ENCODE measurements around the gene ADAMTS1.

The ADAMTS1 gene

GRCh38 chr21:26849428-26850115 is 4.4 kb upstream of the ADAMTS1 start:
- no peaks in the 10 kb centered on the region for H3K4me1 ChIP-seq (ENCODE audit: insufficient read depth, low read length, poor library complexity, severe bottlenecking)
- H3K9me2 ChIP-seq (replicated peaks; ENCODE audit: low read depth, low read length) = no peaks in the 10 kb centered on the region
- peak; percentile 61 for TF ChIP-seq CTCF (conservative IDR thresholded peaks at IDR 0.05; ENCODE audit: low read length)
- no peak for TF ChIP-seq EZH2phosphoT487 (IDR thresholded peaks at IDR 0.05; ENCODE audit: borderline replicate concordance)
- H3K4me2 ChIP-seq (ENCODE audit: low read depth, low read length, poor library complexity, severe bottlenecking) = no peak overlapping the region
- no peaks in the 10 kb centered on the region for H3K36me3 ChIP-seq (ENCODE audit: insufficient read depth, low read length)
- peaks cover 23% of the 10 kb centered on the region for H3K27me3 ChIP-seq (ENCODE audit: insufficient read depth, low read length, poor library complexity, severe bottlenecking)
- H3K79me2 ChIP-seq (ENCODE audit: insufficient read depth, low read length) = no peaks in the 10 kb centered on the region
- H2AFZ ChIP-seq (ENCODE audit: low read length) = no peak overlapping the region
- H3F3A ChIP-seq (ENCODE audit: low read depth) = no peaks in the 10 kb centered on the region
- no peaks in the 10 kb centered on the region for H4K20me1 ChIP-seq (ENCODE audit: insufficient read depth, low read length, poor library complexity, severe bottlenecking)
- no peaks in the 10 kb centered on the region for H3K9me3 ChIP-seq (ENCODE audit: insufficient read depth, low read depth, low read length)
- no peak overlapping the region for H3K9ac ChIP-seq (ENCODE audit: low read depth, low read length, poor library complexity, severe bottlenecking)
- no peak overlapping the region for H3K4me3 ChIP-seq (ENCODE audit: low read length, poor library complexity, severe bottlenecking)

GRCh38 chr21:26847921-26848320 is 2.7 kb upstream of the ADAMTS1 start:
- no peak overlapping the region for H3K4me2 ChIP-seq (ENCODE audit: low read depth, low read length, poor library complexity, severe bottlenecking)
- TF ChIP-seq CTCF (conservative IDR thresholded peaks at IDR 0.05; ENCODE audit: low read length) (no peak), EZH2phosphoT487 (IDR thresholded peaks at IDR 0.05; ENCODE audit: borderline replicate concordance) (no peak)
- H3F3A ChIP-seq (ENCODE audit: low read depth) = no peaks in the 10 kb centered on the region
- H3K36me3 ChIP-seq (ENCODE audit: insufficient read depth, low read length) = no peaks in the 10 kb centered on the region
- no peak overlapping the region for H2AFZ ChIP-seq (ENCODE audit: low read length)
- H3K9ac ChIP-seq (ENCODE audit: low read depth, low read length, poor library complexity, severe bottlenecking) = no peak overlapping the region
- H3K4me3 ChIP-seq (ENCODE audit: low read length, poor library complexity, severe bottlenecking) = no peak overlapping the region
- no peaks in the 10 kb centered on the region for H3K4me1 ChIP-seq (ENCODE audit: insufficient read depth, low read length, poor library complexity, severe bottlenecking)
- H4K20me1 ChIP-seq (ENCODE audit: insufficient read depth, low read length, poor library complexity, severe bottlenecking) = no peaks in the 10 kb centered on the region
- peaks cover 33% of the 10 kb centered on the region for H3K27me3 ChIP-seq (ENCODE audit: insufficient read depth, low read length, poor library complexity, severe bottlenecking)
- H3K9me3 ChIP-seq (ENCODE audit: insufficient read depth, low read depth, low read length) = no peaks in the 10 kb centered on the region
- no peaks in the 10 kb centered on the region for H3K9me2 ChIP-seq (replicated peaks; ENCODE audit: low read depth, low read length)
- H3K79me2 ChIP-seq (ENCODE audit: insufficient read depth, low read length) = no peaks in the 10 kb centered on the region

- H3K4me1 ChIP-seq (ENCODE audit: insufficient read depth, low read length, poor library complexity, severe bottlenecking) = no peaks in the 10 kb centered on the region
- H4K20me1 ChIP-seq (ENCODE audit: insufficient read depth, low read length, poor library complexity, severe bottlenecking) = no peaks in the 10 kb centered on the region
- no peaks in the 10 kb centered on the region for H3F3A ChIP-seq (ENCODE audit: low read depth)
- H3K36me3 ChIP-seq (ENCODE audit: insufficient read depth, low read length) = no peaks in the 10 kb centered on the region
- peaks cover 33% of the 10 kb centered on the region for H3K27me3 ChIP-seq (ENCODE audit: insufficient read depth, low read length, poor library complexity, severe bottlenecking)
- H3K9me3 ChIP-seq (ENCODE audit: insufficient read depth, low read depth, low read length) = no peaks in the 10 kb centered on the region
- no peak overlapping the region for H3K9ac ChIP-seq (ENCODE audit: low read depth, low read length, poor library complexity, severe bottlenecking)
- no peaks in the 10 kb centered on the region for H3K79me2 ChIP-seq (ENCODE audit: insufficient read depth, low read length)
- TF ChIP-seq EZH2phosphoT487 (IDR thresholded peaks at IDR 0.05; ENCODE audit: borderline replicate concordance) (no peak), CTCF (conservative IDR thresholded peaks at IDR 0.05; ENCODE audit: low read length) (no peak)
- H3K9me2 ChIP-seq (replicated peaks; ENCODE audit: low read depth, low read length) = no peaks in the 10 kb centered on the region
- no peak overlapping the region for H3K4me3 ChIP-seq (ENCODE audit: low read length, poor library complexity, severe bottlenecking)
- H2AFZ ChIP-seq (ENCODE audit: low read length) = peak overlapping the region; percentile 82
- peak overlapping the region; percentile 55 for H3K4me2 ChIP-seq (ENCODE audit: low read depth, low read length, poor library complexity, severe bottlenecking)
These were observed 1.8 kb upstream of the ADAMTS1 start for GRCh38 chr21:26847002-26847401.
